ENCODE results near the gene MARK3. TPM values are rescaled to one million over a fixed set of nuclear protein-coding genes. Genes with fewer than 3 reads are reported as not detected.

Gene MARK3
- total and polyA plus RNA-seq, 2 of the 13 experiments (the other 11 are each of a cell fraction or from before 2014, with no cell fraction given) = 47.7 to 56.6 TPM

- H3K9ac ChIP-seq (ENCODE audit: insufficient read depth, low read depth, low read length) = no peak overlapping the region
- peaks cover 23% of the 10 kb centered on the region for H3K79me2 ChIP-seq (ENCODE audit: insufficient read depth, low read length)
- H3K4me2 ChIP-seq (ENCODE audit: low read depth, low read length) = no peak overlapping the region
- no peak for ATAC-seq
- H3K4me1 ChIP-seq (ENCODE audit: insufficient read depth, low read length) = peaks cover 38% of the 10 kb centered on the region
- FAIRE-seq = no peak
- peaks cover 3 to 4% of the 10 kb centered on the region in 2 experiments; a peak in 3 of 5 replicates for H3K36me3 ChIP-seq (replicated peaks in 1 of 2; ENCODE audit: control insufficient read depth in 1 of 2, insufficient read depth in 2 of 2, low read length in 2 of 2)
- no peak overlapping the region for H3K4me3 ChIP-seq (replicated peaks in 1 of 3; ENCODE audit: insufficient read depth in 1 of 3, low read depth in 2 of 3, low read length in 3 of 3)
- POLR2A ChIA-PET = no interaction called here
- H4K20me1 ChIP-seq (ENCODE audit: insufficient read depth, low read length) = no peaks in the 10 kb centered on the region
- H3K9me3 ChIP-seq (ENCODE audit: low read length) = no peaks in the 10 kb centered on the region
- no peak for DNase-seq (ENCODE audit: low spot score)
- intact Hi-C loops (cut with micrococcal nuclease; ENCODE audit: unreplicated experiment) = no loop called here
- no peaks in the 10 kb centered on the region; a peak in 1 of 5 replicates for H3K27me3 ChIP-seq (ENCODE audit: control insufficient read depth in 1 of 2, insufficient read depth in 2 of 2, low read length in 2 of 2)
- TF ChIP-seq ZMYM4 (CRISPR knock-in tag; IDR thresholded peaks at IDR 0.05) (no peak), JARID2 (CRISPR knock-in tag; IDR thresholded peaks at IDR 0.05; ENCODE audit: insufficient replicate concordance) (no peak), ZNF777 (CRISPR knock-in tag; IDR thresholded peaks at IDR 0.05) (no peak), ZNF354B (CRISPR knock-in tag; IDR thresholded peaks at IDR 0.05) (no peak), CENPT (CRISPR knock-in tag; IDR thresholded peaks at IDR 0.05; ENCODE audit: low read depth) (no peak), SIN3B (IDR thresholded peaks at IDR 0.05; ENCODE audit: low read length) (no peak), ZNF607 (CRISPR knock-in tag; IDR thresholded peaks at IDR 0.05; ENCODE audit: borderline replicate concordance) (no peak), ZBTB40 (IDR thresholded peaks at IDR 0.05) (no peak), ZBTB40 (CRISPR knock-in tag; IDR thresholded peaks at IDR 0.05) (no peak)
- 89% methylated on average over 3 of the region's 23 CpGs for WGBS (ENCODE audit: low lambda C conversion rate)
- no peak overlapping the region for H2AFZ ChIP-seq (ENCODE audit: low read length)
- H3K27ac ChIP-seq (ENCODE audit: extremely low read length, insufficient read depth, low read length) = no peak overlapping the region
- CTCF ChIA-PET (ENCODE audit: low intra/inter-chr PET ratio, low total read pairs) = no interaction called here
- in situ Hi-C loops (cut with HindIII; ENCODE audit: extremely low pct_ligation_motif_present, low pct_unique_long_range_greater_than_20kb) = no loop called here
- no TSS peak for BruUV-seq (replicated peaks)
Measured at GRCh38 chr14:103533137-103533998, 148.2 kb downstream of the MARK3 start.
